M059J (cell line): Measurements from ENCODE around the gene TMEM158. TPM values are rescaled to one million over a fixed set of nuclear protein-coding genes. Genes with fewer than 3 reads are reported as not detected.

Source experiments
- DNase-seq: peaks from one replicate; pipeline ENCODE4 v3.0.0-alpha.2; 2012; ENCODE audit warnings: low read depth
- total RNA-seq: library from RNA; depleted of rRNA; stranded (reverse); fragments of >200 nt; shearing (Covaris generic); gene quantifications from 2 replicates; pipeline ENCODE4 v1.2.3, GENCODE V29; 2014

TMEM158 gene
- total RNA-seq, 1 experiment from 2014 or later, result 272 TPM

- DNase-seq, result no peak
Observed at GRCh38 chr3:45234250-45234649, 8.2 kb upstream of the TMEM158 start.

DNA sequence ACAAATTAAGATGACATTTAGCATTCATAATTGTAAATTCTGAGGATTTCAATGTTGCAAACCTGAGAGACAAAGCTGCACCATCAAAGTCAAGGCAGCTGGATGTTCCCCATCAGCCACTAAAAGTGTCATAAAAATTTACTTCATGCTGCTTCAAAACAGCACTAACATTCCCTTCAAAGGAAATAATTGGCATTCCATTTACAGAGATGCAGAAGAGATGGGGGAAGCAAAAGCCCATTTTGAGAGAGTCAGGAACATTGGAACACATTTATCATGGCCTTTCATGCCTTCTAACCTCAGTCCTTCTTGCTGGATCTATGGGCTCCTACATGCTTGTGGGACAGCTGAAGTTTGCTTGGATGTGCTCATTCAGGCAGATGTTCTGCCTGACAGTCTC lies 6.4 kb upstream of the TMEM158 start:
- no peak for DNase-seq

DNA sequence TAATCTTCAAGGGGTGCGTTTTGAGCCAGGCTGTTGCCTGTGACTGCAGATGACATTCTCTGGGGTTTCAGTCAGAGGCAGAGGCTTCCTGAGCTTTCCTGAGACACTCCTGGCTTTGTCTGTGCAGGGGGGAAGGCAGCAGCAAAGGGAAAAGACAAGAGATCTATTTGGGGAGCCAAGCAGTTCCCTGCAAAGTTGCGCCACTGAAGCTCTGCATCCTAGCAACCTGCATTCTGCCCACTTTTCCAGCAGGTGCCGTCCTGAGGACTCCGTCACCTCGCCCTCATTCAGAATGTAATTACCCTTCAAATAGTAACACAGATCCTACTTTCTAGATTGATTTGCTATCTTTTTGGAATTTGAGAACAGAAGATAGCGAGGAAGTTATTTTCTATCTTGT lies 1.9 kb upstream of the TMEM158 start:
- no peak for DNase-seq

- DNase-seq, result no peak
Observed at GRCh38 chr3:45227071-45227820, 1.2 kb upstream of the TMEM158 start.

GRCh38 chr3:45225465-45226205 lies 452 bp downstream of the TMEM158 start:
- no peak for DNase-seq

GRCh38 chr3:45224824-45225464 lies 1.1 kb downstream of the TMEM158 start:
- DNase-seq, result peak; percentile 69

DNA sequence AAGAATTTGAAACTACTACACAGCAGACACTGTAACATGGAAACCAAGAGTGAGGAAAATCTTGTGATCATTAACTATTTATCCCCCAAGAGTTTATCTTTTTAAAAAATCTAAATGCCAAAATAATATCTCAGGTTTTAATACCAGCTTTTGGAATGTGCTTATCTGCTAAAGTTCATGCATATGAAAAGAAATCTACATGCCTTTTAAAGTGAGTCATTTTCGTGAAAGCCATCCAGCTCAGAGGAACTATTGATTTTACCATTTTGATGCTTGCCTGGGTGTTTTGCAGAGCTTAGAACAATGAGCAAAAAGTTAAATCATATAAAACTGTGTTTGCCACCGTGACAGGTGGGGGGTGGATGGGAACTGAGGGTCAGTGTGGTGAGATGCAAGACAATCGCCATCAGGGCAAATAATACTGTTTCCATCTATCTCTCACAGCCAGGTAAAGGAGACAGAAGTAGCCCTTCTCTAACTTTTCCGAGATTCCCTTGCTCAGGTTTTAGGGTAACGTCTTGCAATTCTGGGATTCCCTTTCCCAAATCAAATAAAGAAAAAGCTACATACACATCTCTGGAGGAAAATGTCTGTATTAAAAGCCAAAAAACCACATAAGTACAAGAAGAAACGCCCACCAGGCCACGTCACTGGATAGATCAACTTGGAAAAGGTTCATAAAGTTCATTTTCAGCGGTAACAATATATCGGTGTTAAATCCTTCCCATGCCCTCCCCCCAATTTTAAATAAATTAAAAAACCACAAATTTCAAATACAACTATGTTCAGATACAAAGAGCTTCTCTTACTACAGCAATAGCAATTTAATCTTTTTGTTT lies 2.0 kb downstream of the TMEM158 start:
- peak; percentile 55 for DNase-seq

DNA sequence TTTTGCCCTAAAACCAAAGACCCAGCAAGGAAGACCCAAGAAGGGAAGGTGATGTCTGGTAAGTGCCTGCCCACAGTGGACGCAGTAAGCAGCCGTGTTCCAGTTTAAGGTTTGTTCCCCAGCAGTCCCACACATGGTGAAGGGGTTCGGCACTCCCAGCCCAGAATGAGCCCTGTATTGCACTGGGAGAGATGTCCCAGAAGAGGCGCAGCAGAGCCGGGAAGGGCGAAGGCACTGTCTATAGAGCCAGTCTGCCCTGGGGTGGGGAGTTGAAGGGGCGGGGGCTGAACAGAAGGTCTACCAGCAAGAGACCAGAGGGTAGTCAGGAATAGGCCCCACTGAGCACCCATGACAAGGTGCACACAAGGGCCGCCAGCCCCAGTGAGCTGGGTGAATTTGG lies 6.4 kb downstream of the TMEM158 start:
- no peak for DNase-seq

DNA sequence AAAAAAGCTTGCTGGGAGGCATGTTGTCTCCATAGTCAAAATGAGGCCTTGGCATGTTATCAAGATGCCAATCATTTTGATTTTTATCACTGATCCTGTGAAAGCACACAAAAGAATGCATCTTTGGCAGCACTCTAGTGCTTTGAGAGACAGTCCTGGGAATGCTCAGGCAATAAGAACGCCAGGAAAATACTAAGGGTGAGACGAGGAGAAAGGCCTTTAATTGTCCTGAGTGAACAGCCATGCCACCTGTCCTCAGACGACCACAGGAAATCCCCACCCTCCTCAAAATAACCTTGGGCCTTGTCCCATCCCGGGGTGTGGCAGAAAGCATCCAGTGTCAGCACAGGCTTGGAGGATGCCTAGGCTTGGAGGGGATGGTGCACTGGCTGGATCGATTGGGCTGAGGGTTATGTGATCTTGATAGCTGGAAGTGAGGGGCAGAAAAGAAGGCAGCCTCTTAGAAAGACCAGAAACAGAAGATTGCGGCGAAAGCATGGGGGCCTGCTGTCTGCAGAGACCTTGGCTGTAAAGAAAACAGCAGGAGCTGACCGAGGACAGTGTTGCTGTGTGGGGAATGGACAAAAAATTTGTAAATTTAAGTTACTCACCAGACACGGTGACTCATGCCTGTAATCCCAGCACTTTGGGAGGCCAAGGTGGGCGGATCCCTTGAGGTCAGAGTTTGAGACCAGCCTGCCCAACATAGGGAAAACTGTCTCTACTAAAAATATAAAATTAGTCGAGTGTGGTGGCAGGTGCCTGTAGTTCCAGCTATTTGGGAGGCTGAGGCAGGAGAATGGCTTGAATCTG lies 7.3 kb downstream of the TMEM158 start:
- peak; percentile 85 for DNase-seq

GRCh38 chr3:45216021-45216609 lies 10.0 kb downstream of the TMEM158 start:
- DNase-seq, result no peak

DNA sequence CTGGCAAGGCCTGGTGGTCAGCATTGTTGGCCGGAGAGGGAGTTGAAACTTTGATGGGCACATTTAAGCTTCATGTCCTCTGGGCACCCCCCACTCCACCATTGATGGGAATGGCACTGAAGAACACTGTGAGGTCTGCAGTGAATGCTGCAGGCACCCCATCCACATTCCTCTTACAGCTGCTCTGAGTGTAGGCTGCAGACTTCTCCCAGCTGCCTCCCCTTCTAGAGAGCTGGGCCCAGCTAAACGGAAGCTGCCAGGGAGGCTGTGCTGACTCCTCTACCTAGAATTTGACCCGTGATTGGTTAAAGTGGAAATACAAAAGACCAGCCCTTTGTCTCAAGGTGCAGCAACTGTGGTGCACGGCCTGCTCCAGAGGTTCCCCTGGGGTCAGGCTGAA lies 10.6 kb downstream of the TMEM158 start:
- DNase-seq, result no peak

DNA sequence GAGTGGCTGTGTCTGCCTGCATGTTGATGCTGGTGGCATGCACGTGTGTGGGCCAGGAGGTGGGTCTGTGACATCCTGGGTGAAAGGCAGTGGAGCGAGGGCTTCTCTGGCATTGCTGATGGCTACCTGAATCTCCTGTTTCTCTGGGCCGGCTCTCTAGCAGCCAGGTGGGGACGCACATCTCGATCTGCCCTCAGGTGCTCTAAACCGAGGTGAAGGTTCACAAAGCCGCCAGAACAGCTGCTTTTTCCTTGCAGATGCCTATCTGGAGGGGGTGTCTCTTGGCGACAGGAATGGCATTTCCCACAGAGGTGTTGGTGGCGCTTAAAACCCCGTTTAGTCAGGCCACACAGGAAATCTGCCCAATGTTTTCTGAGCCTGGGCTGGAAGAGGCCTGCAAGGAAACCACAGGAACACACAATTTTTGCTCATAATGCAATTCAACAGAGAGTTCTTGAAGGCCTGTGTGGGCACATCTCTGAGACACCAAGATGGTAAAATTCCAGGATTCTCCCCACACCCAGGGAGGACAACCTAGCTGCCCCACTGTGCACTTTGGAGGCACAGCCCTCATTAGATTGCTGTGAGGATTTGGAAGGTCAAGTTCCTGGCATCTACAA lies 11.9 kb downstream of the TMEM158 start:
- peak; percentile 29 for DNase-seq

DNA sequence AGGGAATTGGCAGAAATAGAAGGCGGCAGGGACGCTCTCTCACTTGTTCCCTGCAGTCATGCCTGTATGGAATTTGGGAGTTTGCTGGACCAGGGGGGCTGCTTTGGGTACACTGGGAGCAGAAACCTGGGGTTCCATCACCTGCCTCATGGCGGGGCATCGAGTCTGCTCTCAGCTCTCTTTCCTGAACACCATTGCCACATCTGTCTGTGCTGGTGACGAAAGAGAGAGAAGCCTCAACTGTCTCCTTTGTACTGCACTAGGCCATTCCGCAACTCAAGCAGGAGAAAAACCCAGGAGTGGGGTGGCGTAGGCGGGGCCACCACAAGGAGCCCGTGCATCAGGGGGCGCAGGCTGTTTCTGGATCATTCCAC lies 14.0 kb downstream of the TMEM158 start:
- DNase-seq, result no peak

DNA sequence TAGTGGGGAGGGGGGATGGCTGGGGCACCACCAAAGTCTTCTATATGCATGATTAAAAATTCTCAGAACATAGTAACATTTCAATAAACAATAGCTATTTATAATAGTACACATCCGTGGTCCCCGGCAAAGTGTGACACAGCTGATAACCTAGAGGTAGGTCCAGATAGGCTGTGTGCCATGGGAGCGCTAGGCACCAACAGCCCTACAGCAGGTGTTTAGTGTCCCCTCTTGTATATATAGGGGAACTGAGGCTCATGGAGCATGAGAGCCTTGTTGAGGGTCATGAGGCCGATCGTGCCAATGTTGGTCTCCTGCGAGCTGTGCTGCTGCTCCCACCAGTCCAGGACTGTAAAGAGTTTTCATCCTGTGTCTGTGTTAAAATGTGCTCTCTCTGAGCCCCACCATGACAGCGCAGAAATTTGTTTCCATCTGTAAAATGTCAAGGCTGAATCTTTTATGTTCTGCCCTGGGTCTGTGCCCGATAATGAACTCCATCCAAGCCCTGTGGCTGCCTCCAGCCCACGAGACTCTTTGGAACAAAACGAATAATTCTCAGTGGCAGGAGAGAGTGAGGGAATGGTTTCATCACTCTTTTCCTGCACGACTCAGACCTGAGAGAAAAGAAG lies 14.5 kb downstream of the TMEM158 start:
- DNase-seq, result no peak

GRCh38 chr3:45210308-45211041 lies 15.6 kb downstream of the TMEM158 start:
- peak; percentile 83 for DNase-seq

DNA sequence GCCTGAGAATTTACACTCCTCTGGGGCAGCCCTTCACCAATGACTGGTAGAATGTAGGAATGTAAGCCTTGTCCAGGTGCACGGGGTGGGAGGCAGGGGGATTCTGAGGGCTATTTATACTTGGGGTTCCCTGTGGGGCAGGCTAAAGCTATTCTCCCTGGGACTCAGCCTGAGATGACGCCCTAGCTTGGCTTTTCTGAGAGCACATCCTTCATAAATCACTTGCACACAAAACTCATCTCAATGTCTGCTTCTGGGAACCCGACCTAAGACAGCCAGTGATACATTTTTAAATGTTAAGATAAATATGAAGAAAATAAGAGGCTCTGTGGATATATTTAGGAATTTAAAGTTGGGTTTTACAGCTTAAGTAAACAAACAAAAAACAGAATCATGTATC lies 16.6 kb downstream of the TMEM158 start:
- DNase-seq, result no peak

DNA sequence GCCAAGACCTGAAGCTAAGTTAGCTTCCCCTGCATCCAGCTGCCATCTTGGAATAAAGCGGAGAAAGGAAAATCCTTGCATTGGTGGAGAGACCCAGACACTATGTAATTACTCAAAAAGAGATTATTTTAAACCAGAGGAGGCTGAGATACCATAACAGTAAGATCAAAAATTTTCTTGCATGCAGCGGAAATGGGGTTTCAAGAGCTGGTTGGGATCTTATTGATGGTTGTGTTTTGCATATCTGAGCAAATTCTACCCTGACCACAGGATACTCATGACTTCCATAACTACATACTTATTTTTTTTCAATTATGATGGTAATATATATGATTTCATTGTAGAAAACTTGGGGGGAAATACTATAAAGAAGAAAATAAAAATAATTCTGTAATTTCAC lies 17.5 kb downstream of the TMEM158 start:
- no peak for DNase-seq

GRCh38 chr3:45207446-45207845 lies 18.6 kb downstream of the TMEM158 start:
- no peak for DNase-seq

DNA sequence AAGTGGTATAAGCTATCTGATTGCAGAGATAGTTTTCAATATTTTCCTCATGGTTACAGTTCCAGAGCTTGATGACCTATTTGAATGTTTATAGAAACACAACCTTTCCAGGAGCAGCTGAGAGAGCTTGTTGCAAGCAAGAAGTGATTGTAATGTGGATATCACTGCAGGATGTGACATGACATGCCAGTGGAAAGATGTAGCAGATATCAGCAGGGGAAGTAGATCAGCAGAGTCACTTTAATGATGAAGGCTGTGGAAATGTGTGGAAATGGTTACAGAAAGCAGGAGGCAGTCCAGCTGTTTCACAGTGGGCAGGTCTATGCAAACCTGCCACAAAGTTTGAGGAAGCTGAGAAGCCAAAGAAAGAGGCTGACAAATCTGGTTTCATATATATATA lies 21.0 kb downstream of the TMEM158 start:
- DNase-seq, result peak; percentile 68
